Upper lobe of left lung (tissue), 6 donors: Measurements from ENCODE around the gene ITGA11. TPM values are rescaled to one million over a fixed set of nuclear protein-coding genes. Genes with fewer than 3 reads are reported as not detected.

Experiments used
- ATAC-seq, 2 donors: fragments of 200-7000 bp; cut with Tn5 transposase; one replicate each; pipeline ENCODE4 v1.9.1; 2022; ENCODE audit warnings: mild to moderate bottlenecking in 2 of 2, moderate library complexity in 2 of 2; ENCODE audit not compliant: low FRiP score in 2 of 2
- DNase-seq, 2 donors: peaks; one replicate each; pipeline ENCODE4 v3.0.0-alpha.2; 2019 to 2020
- H3K27ac ChIP-seq, 4 donors: fragments of 200-600 bp; sonication (generic); one replicate each; pipeline ENCODE4 v1.5.1; 2016 to 2019
- H3K27me3 ChIP-seq, 4 donors: fragments of 200-600 bp; sonication (generic); one replicate each; pipeline ENCODE4 v1.5.1; 2017 to 2019
- H3K36me3 ChIP-seq, 4 donors: fragments of 200-600 bp; sonication (generic); one replicate each; pipeline ENCODE4 v1.5.1; 2016 to 2019
- H3K4me1 ChIP-seq, 4 donors: fragments of 200-600 bp; sonication (generic); one replicate each; pipeline ENCODE4 v1.5.1; 2018 to 2019
- H3K4me3 ChIP-seq, 4 donors: fragments of 200-600 bp; sonication (generic); one replicate each; pipeline ENCODE4 v1.5.1; 2017 to 2019; ENCODE audit warnings: mild to moderate bottlenecking in 2 of 4, moderate library complexity in 1 of 4
- H3K9me3 ChIP-seq, 4 donors: fragments of 200-600 bp; sonication (generic); one replicate each; pipeline ENCODE4 v1.5.1; 2018 to 2019
- EP300 ChIP-seq, 4 donors: sonication (generic); formaldehyde crosslinking; IDR thresholded peaks; one replicate each; pipeline ENCODE4 v1.5.1; 2017; ENCODE audit warnings: antibody characterized with exemption in 4 of 4, control low read depth in 2 of 4
- POLR2A ChIP-seq, 4 donors: fragments of 450-650 bp; IDR thresholded peaks; one replicate each; pipeline ENCODE4 v1.5.1; 2016 to 2017; ENCODE audit warnings: antibody characterized with exemption in 4 of 4, mild to moderate bottlenecking in 2 of 4
- POLR2AphosphoS5 ChIP-seq, 2 donors: sonication (generic); formaldehyde crosslinking; IDR thresholded peaks; one replicate each; pipeline ENCODE4 v1.5.1; 2017; ENCODE audit warnings: antibody characterized with exemption in 2 of 2
- WGBS, 2 donors: methylation state at CpG; one replicate each; pipeline ENCODE4 v1.1.5; 2017 to 2018; 5-methylcytosine and 5-hydroxymethylcytosine counted together
- total RNA-seq, 6 donors: library from RNA; depleted of rRNA in 4 of 6; stranded (reverse); fragments of >200 nt in 4 of 6; gene quantifications; one replicate each; pipeline versions ENCODE4 v1.1.0 to v1.2.1, GENCODE V29; 2016 to 2021
- TF ChIP-seq, protein P1 (sequence below), 6 experiments: fragments of 450-650 bp in 4 of 6; fragments of 200-600 bp in 2 of 6; sonication (generic) in 2 of 6; IDR thresholded peaks; one replicate each; pipeline ENCODE4 v1.5.1; 2016 to 2019; ENCODE audit warnings: antibody characterized with exemption in 6 of 6
- donor health status: DM: no; HTN: no; CAD: no; lungs with moderate emphysema.
- donor health status: DM: no; HTN: yes; CAD: no; lungs with severe emphysema.

ITGA11 gene
- total RNA-seq, 6 donors from 2014 or later = 0.49 to 6.9 (median 1.4) TPM

DNA sequence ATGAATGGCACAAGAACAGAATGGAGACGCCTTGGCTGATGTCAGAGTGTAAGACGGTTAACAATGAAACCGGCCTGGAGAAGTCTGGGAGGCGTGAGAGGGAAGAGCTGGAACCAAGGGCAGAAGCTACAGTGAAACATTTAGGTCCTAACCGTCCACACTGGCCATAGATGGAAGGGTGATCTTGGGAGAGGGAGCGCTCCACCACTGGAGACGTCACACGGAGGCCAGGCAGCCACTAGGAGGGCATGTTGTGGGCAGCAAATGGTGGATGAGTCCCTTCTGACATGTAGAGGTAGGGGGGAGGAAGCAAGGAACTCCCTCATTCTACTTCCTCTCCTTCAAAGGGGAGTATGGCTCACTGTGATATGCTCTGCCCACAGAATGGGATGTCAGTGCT lies 130.7 kb downstream of the ITGA11 start:
- TF ChIP-seq EP300 (IDR thresholded peaks at IDR 0.05) = no peak
- no peaks in the 10 kb centered on the region for H3K27me3 ChIP-seq
- WGBS, 2 donors = 91 to 92% methylated on average over 8 of the region's 8 CpGs
- peaks cover 8 to 28% (median 15%) of the 10 kb centered on the region in 4 donors for H3K4me1 ChIP-seq
- no peak overlapping the region for H3K4me3 ChIP-seq
- DNase-seq (no peak), ATAC-seq (no peak)
- H3K27ac ChIP-seq = no peak overlapping the region
- no peaks in the 10 kb centered on the region for H3K9me3 ChIP-seq
- H3K36me3 ChIP-seq = no peaks in the 10 kb centered on the region

DNA sequence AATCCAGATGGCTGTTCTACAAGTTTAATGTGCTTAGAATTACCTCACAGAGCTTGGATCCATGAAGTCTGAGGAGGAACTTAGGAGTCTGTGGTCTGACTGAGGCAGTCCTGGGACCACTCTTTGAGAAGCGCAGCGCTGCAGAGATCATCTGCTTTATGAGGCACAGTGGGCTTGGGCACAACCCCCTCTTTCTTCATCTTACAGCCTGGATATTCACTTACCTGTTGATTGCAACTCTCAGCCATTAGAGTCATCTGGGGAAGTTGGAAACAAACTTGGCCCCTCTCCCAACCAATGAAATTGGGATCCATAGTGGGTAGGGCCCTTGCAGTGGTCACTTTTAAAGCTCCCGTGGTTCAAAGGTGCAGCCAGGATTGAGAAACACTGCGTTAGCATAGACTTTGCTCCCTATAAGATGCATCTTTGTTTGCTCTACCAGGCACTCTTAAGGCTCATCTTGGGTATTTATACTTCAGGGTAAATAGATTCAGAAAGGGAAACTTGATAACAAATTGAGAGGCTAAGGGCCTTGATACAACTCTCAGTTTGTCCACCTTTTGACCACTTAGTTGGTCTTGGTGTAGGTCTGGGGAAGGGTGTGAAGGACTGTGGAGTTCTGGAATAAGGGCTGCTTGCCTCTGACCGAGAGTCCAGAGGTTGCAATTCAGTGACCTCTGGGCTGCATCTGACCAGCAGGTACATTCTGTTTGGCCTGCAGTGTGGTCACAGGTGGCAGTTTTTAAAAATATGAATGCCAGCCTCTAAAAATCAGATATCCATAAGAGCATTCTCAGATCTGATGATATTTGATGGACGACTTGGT lies 131.6 kb downstream of the ITGA11 start:
- H3K36me3 ChIP-seq = no peaks in the 10 kb centered on the region
- H3K4me1 ChIP-seq = peaks cover 8 to 30% (median 17%) of the 10 kb centered on the region in 4 donors
- DNase-seq (no peak), ATAC-seq (no peak)
- H3K4me3 ChIP-seq = no peak overlapping the region
- H3K27ac ChIP-seq = peak overlapping the region in 2 of 4 donors; percentile 57 to 64
- H3K9me3 ChIP-seq = no peaks in the 10 kb centered on the region
- no peaks in the 10 kb centered on the region for H3K27me3 ChIP-seq
- 83 to 89% methylated on average over 6 of the region's 6 CpGs for WGBS, 2 donors
- no peak for TF ChIP-seq EP300 (IDR thresholded peaks at IDR 0.05)

DNA sequence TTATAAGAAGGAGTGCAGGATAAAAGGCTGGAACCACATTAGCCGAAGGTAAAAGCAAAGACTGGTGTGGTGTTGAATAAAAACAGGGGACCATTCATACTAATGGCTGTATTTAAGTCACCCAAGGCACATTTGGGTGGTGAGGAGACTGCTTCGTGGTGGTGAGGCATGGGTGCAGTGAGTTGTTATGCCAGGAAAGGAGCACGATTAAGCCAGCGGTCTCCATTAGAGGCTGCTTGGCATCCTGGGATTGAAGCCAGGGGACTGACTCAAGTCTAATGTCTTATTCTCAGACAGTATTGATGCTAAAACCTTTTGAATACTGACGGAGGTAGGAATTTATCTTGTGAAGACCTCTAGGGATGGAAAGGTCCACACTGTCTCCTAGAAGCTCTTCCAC lies 132.5 kb downstream of the ITGA11 start:
- Histone ChIP-seq H3K27ac (peak overlapping the region; percentile 0 to 64 (median 46)), H3K4me1 (peaks cover 8 to 39% (median 18%) of the 10 kb centered on the region in 4 donors), H3K4me3 (peak overlapping the region in 2 of 4 donors; percentile 38 to 43), H3K27me3 (no peaks in the 10 kb centered on the region), H3K9me3 (no peaks in the 10 kb centered on the region), H3K36me3 (no peaks in the 10 kb centered on the region)
- ATAC-seq = no peak
- no peak for DNase-seq
- WGBS, 2 donors = 58 to 76% methylated on average over 5 of the region's 5 CpGs
- TF ChIP-seq, protein P1, sequence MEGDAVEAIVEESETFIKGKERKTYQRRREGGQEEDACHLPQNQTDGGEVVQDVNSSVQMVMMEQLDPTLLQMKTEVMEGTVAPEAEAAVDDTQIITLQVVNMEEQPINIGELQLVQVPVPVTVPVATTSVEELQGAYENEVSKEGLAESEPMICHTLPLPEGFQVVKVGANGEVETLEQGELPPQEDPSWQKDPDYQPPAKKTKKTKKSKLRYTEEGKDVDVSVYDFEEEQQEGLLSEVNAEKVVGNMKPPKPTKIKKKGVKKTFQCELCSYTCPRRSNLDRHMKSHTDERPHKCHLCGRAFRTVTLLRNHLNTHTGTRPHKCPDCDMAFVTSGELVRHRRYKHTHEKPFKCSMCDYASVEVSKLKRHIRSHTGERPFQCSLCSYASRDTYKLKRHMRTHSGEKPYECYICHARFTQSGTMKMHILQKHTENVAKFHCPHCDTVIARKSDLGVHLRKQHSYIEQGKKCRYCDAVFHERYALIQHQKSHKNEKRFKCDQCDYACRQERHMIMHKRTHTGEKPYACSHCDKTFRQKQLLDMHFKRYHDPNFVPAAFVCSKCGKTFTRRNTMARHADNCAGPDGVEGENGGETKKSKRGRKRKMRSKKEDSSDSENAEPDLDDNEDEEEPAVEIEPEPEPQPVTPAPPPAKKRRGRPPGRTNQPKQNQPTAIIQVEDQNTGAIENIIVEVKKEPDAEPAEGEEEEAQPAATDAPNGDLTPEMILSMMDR (IDR thresholded peaks at IDR 0.05) = no peak
- TF ChIP-seq POLR2A (IDR thresholded peaks at IDR 0.05) (no peak), EP300 (IDR thresholded peaks at IDR 0.05) (no peak), POLR2AphosphoS5 (IDR thresholded peaks at IDR 0.05) (no peak)

DNA sequence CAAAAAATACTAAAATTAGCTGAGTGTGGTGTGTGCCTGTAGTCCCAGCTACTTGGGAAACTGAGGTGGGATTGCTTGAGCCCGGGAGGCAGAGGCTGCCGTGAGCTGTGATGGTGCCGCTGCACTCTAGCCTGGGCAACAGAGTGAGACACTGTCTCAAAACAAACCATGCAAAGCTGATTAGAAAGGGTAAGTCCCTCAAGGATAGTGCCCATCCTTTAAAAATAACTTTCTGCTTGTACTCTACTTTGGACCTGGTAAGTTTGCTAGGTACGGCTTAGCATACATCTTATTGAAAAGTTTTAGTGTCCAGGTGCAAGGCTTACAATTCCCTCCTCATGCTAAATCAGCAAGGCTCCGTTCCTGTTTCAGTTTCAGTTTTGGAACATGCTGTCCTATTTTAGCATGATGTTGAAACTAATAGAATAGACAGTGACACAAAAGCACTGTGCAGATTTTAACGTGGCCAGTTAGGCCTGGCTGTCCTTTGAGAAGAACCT lies 133.0 kb downstream of the ITGA11 start:
- H3K27ac ChIP-seq = peak overlapping the region in 3 of 4 donors; percentile 57 to 64 (median 62)
- H3K9me3 ChIP-seq = no peaks in the 10 kb centered on the region
- no peaks in the 10 kb centered on the region for H3K36me3 ChIP-seq
- no peaks in the 10 kb centered on the region for H3K27me3 ChIP-seq
- TF ChIP-seq EP300 (IDR thresholded peaks at IDR 0.05) = peak in 1 of 4 donors; percentile 4
- TF ChIP-seq, protein P1 (IDR thresholded peaks at IDR 0.05) = no peak
- TF ChIP-seq POLR2A (IDR thresholded peaks at IDR 0.05) = no peak
- no peak for TF ChIP-seq POLR2AphosphoS5 (IDR thresholded peaks at IDR 0.05)
- peak overlapping the region in 3 of 4 donors; percentile 25 to 43 (median 38) for H3K4me3 ChIP-seq
- ATAC-seq = peak in 1 of 2 donors; percentile 74
- peaks cover 8 to 40% (median 18%) of the 10 kb centered on the region in 4 donors for H3K4me1 ChIP-seq
- no peak for DNase-seq
- 20 to 25% methylated on average over 6 of the region's 6 CpGs for WGBS, 2 donors

DNA sequence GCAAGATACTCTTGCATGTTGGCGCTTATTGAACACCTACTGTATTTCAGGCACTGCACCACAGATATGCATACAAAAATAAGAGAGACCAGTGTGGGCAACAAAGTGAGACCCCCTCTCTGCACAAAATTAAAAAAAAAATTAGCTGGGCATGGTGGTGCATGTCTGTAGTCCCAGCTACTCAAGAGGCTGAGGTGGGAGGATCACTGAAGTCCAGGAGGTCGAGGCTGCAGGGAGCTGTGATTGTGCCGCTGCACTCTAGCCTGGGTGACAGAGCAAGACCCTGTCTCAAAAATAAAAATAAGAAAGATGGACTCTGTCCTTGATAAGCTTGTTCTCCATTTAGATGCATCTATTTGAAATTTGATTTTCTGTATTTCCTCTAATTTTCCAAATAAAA lies 133.6 kb downstream of the ITGA11 start:
- Histone ChIP-seq H3K4me3 (peak overlapping the region in 1 of 4 donors; percentile 43), H3K27me3 (no peaks in the 10 kb centered on the region), H3K27ac (peak overlapping the region in 2 of 4 donors; percentile 62 to 64), H3K4me1 (peaks cover 8 to 40% (median 18%) of the 10 kb centered on the region in 4 donors), H3K9me3 (no peaks in the 10 kb centered on the region), H3K36me3 (no peaks in the 10 kb centered on the region)
- ATAC-seq (no peak), DNase-seq (no peak)
- no peak for TF ChIP-seq POLR2AphosphoS5 (IDR thresholded peaks at IDR 0.05)
- TF ChIP-seq, protein P1 (IDR thresholded peaks at IDR 0.05) = no peak
- TF ChIP-seq EP300 (IDR thresholded peaks at IDR 0.05) = no peak
- no peak for TF ChIP-seq POLR2A (IDR thresholded peaks at IDR 0.05)
- WGBS, 2 donors = 87 to 94% methylated on average over 3 of the region's 3 CpGs
